ENCODE measurements around the gene USP17L27.
"Not testable (repeated sequence)": the region's sequence is repeated elsewhere in the genome, so short reads cannot be mapped to it uniquely, and the experiment has no call there.

The USP17L27 gene, protein sequence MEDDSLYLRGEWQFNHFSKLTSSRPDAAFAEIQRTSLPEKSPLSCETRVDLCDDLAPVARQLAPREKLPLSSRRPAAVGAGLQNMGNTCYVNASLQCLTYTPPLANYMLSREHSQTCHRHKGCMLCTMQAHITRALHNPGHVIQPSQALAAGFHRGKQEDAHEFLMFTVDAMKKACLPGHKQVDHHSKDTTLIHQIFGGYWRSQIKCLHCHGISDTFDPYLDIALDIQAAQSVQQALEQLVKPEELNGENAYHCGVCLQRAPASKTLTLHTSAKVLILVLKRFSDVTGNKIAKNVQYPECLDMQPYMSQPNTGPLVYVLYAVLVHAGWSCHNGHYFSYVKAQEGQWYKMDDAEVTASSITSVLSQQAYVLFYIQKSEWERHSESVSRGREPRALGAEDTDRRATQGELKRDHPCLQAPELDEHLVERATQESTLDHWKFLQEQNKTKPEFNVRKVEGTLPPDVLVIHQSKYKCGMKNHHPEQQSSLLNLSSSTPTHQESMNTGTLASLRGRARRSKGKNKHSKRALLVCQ

GRCh38 chr4:9343848-9344247 is at the start of gene USP17L27:
USP17L27 (plus strand) TSS chr4:9344148; CDS start chr4:9344148, 0 bp downstream.
- not testable (repeated sequence) for FAIRE-seq

- not testable (repeated sequence) for FAIRE-seq
Measured at GRCh38 chr4:9324191-9324590, 19.8 kb upstream of the USP17L27 start.

- FAIRE-seq, result not testable (repeated sequence)
Measured at GRCh38 chr4:9324865-9325264, 19.1 kb upstream of the USP17L27 start, which contains the start of gene USP17L24. USP17L24 (plus strand) TSS chr4:9325165; CDS start chr4:9325165, 0 bp downstream.

DNA sequence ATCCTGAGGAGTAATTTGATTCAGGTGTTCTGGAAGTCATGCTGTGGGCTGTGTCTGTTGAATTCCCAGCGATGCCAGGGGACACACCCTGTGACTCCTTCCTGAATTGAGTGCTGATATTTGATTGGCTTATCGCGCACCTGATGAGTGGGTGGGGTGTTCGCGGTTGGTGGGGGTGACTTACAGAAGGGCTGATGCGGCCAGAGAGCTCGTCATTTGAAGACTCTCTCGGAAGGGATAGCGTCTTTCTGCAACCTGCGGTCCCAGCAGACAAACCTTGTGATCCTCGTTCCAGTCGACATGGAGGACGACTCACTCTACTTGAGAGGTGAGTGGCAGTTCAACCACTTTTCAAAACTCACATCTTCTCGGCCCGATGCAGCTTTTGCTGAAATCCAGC is 14.3 kb upstream of the USP17L27 start, which contains the start of gene USP17L25:
TSS of gene USP17L25 (plus strand) at position 301 of the 400 bp plus-strand sequence. CDS start at position 301, 0 bp downstream.
- FAIRE-seq, result not testable (repeated sequence)

DNA sequence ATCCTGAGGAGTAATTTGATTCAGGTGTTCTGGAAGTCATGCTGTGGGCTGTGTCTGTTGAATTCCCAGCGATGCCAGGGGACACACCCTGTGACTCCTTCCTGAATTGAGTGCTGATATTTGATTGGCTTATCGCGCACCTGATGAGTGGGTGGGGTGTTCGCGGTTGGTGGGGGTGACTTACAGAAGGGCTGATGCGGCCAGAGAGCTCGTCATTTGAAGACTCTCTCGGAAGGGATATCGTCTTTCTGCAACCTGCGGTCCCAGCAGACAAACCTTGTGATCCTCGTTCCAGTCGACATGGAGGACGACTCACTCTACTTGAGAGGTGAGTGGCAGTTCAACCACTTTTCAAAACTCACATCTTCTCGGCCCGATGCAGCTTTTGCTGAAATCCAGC is 9.6 kb upstream of the USP17L27 start, which contains the start of gene USP17L26:
TSS of gene USP17L26 (plus strand) at position 301 of the 400 bp plus-strand sequence. CDS start at position 301, 0 bp downstream.
- not testable (repeated sequence) for FAIRE-seq

DNA sequence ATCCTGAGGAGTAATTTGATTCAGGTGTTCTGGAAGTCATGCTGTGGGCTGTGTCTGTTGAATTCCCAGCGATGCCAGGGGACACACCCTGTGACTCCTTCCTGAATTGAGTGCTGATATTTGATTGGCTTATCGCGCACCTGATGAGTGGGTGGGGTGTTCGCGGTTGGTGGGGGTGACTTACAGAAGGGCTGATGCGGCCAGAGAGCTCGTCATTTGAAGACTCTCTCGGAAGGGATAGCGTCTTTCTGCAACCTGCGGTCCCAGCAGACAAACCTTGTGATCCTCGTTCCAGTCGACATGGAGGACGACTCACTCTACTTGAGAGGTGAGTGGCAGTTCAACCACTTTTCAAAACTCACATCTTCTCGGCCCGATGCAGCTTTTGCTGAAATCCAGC is 4.8 kb upstream of the USP17L27 start, which contains the start of gene USP17L5:
TSS of gene USP17L5 (plus strand) at position 301 of the 400 bp plus-strand sequence. CDS start at position 301, 0 bp downstream.
- FAIRE-seq, result not testable (repeated sequence)

- FAIRE-seq, result not testable (repeated sequence)
Measured at GRCh38 chr4:9348593-9348992, 4.6 kb downstream of the USP17L27 start, which contains the start of gene USP17L28. USP17L28 (plus strand) TSS chr4:9348893; CDS start chr4:9348893, 0 bp downstream.

DNA sequence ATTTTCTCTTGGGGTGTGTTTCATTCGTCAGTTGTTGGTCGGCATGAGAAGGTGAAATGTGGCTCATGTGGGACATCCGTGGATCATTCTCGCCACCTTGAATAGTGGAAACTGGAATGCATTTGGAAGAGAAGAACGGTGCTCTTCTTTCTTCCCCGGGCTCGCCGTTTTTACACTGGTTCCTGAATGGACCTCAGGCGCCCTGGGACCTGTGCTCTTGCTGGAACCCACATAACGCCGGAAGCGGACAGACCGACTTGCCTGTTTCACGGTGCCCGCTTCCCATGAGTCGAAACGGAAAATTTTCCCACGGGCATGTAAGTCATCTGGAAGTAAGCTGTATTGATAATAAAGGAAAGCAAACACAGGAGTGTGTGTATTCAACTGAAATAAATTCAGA is 6.9 kb downstream of the USP17L27 start:
- not testable (repeated sequence) for FAIRE-seq

GRCh38 chr4:9353338-9353737 is 9.4 kb downstream of the USP17L27 start, which contains the start of gene USP17L29:
USP17L29 (plus strand) TSS chr4:9353638; CDS start chr4:9353638, 0 bp downstream.
- not testable (repeated sequence) for FAIRE-seq

- FAIRE-seq, result not testable (repeated sequence)
Measured at GRCh38 chr4:9362829-9363228, 18.9 kb downstream of the USP17L27 start, which contains the start of gene USP17L30. USP17L30 (plus strand) TSS chr4:9363129; CDS start chr4:9363129, 0 bp downstream.

DNA sequence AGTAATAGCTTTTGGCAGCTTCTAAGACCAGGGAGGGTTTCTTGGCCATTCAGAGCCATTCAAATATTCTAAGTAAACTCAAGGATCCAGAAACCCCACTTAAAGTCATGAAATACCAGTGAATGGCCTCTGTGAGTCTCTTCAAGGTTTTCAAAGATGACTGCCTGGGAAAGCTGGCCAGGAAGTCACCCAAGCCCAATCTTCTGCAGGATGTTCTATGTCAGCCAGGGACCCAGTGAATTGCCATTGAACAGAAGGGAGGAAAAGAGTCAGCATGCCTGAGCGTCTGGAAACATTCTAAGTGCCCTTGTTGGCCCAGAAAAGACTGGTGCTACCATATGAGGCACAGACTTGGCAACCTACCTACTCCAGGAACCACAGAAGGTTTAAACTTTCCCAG is 35.9 kb downstream of the USP17L27 start:
- not testable (repeated sequence) for FAIRE-seq

- FAIRE-seq, result not testable (repeated sequence)
Measured at GRCh38 chr4:9381012-9381534, 37.1 kb downstream of the USP17L27 start.

DNA sequence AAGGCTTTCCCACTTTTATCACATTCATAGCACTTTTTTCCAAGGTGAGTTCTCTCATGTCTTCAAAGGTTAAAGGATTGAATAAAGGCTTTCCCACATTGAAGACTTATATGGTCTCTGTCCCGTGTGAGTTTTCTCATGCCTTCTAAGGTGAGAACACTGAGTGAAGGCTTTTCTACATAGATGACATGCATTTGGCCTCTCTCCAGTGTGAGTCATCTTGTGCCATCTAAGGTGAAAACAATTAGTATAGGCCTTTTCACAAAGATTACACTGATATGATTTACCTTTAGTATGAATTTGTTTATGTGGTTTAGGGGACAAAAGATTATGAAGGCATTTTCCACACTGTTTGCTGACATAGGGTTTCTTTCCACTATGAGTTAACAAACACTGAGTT is 40.2 kb downstream of the USP17L27 start:
- no peak for FAIRE-seq

GRCh38 chr4:9389001-9389400 is 45.1 kb downstream of the USP17L27 start:
- FAIRE-seq, result not testable (repeated sequence)

Data from A204.1 (cell line).